22Rv1 (cell line): ENCODE measurements around the gene BICRA.

Experiments
- H3K27ac ChIP-seq: fragments of 450-650 bp; 2 replicates; pipeline ENCODE4 v1.5.1; 2017
- ZFX ChIP-seq: fragments of 450-650 bp; IDR thresholded peaks from 2 replicates; pipeline ENCODE4 v1.6.1; 2017; ENCODE audit warnings: antibody characterized with exemption, borderline replicate concordance
- TF ChIP-seq, protein P1 (sequence below): fragments of 450-650 bp; IDR thresholded peaks from 2 replicates; pipeline ENCODE4 v1.5.1; 2017; ENCODE audit warnings: mild to moderate bottlenecking

Gene BICRA

DNA sequence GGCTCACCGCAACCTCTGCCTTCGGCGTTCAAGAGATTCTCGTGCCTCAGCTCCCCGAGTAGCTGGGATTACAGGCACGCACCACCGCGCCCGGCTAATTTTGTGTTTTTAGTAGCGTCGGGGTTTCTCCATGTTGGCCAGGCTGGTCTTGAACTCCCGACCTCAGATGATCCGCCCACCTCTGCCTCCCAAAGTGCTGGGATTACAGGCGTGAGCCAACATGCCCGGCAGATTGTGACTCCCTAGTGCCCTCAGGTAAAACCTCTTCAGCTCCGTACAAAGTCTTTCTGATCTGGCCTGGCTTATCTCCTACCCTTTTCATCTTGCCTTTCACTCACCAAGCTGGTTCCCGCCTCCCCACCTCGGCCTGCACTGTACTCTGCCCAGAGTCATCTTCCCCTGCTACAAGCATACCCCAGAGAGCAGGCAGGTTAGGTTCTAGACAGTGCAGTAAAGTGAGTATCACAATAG lies 15.0 kb downstream of the BICRA start:
- TF ChIP-seq ZFX, result no peak
- TF ChIP-seq, protein P1, sequence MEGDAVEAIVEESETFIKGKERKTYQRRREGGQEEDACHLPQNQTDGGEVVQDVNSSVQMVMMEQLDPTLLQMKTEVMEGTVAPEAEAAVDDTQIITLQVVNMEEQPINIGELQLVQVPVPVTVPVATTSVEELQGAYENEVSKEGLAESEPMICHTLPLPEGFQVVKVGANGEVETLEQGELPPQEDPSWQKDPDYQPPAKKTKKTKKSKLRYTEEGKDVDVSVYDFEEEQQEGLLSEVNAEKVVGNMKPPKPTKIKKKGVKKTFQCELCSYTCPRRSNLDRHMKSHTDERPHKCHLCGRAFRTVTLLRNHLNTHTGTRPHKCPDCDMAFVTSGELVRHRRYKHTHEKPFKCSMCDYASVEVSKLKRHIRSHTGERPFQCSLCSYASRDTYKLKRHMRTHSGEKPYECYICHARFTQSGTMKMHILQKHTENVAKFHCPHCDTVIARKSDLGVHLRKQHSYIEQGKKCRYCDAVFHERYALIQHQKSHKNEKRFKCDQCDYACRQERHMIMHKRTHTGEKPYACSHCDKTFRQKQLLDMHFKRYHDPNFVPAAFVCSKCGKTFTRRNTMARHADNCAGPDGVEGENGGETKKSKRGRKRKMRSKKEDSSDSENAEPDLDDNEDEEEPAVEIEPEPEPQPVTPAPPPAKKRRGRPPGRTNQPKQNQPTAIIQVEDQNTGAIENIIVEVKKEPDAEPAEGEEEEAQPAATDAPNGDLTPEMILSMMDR, result no peak
- H3K27ac ChIP-seq, result 0 out of 2 replicates have a peak overlapping the region, but pooled peaks have one; percentile 18

DNA sequence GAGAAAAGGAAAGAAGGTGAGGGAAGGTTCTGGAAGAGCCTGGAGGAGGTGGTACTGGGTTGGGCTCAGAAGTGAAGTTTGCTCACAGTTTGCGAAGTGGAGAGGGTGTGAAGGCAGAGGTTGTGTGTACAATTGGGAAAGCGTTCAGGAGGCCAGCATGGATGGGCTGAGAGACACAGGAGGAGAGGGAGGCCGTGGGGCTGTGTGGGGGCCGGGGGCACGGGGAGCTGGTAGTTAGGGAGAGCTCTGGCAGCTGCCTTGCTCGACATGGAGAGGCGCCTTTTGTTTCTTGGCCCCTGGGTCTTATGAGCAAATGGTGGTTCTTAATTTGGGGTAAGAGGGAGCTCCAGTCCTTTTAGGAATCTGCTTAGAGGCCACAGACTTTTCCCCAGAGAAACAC lies 16.7 kb downstream of the BICRA start:
- no peak overlapping the region for H3K27ac ChIP-seq
- TF ChIP-seq, protein P1, result no peak
- no peak for TF ChIP-seq ZFX

DNA sequence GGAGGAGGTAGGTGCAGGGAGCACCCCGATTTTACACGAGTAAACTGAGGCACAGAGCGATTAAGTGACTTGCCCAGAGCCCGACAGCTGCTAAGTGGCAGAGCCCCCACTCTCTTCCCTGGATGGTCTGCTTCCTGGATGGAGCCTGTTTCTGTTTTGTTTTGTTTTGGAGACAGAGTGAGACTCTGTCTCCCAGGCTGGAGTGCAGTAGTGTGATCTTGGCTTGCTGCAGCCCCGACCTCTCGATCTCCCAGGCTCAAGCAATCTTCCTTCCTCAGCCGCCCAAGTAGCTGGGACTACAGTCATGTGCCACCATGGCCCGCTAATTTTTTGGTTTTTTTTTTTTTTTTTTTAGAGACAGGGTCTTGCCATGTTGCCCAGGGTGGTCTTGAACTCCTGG lies 17.3 kb downstream of the BICRA start:
- no peak overlapping the region for H3K27ac ChIP-seq
- TF ChIP-seq ZFX, result no peak
- TF ChIP-seq, protein P1, result no peak

DNA sequence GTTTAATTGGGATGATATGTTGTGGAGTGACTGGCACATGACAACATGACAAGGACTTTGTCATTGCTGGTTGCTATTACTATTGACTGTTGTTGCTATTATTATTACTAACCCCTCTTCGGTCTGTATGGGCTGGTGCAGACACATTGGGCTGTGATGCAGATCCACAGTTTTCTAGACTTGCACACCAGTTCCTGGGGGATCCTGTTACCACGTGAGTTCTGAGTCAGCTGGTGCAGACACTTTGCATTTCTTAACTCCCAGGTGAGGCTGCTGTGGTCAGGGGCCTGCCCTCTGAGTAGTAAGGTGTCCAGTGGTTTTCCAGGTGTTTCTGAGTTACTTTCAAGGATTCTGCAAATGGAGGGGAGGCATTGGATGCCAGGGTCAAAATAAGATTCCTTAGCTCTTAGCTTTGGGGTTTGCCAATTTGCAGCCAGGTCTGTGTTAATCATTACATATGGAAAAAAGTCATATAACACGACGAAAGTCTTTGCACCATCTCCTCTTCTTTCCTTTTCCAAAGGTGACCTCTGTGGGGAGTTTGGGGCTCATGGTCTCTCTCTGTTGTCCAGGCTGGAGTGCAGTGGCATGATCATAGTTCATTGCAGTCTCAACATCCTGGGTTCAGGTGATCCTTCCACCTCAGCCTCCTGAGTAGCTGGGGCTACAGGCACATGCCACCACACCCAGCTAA lies 19.3 kb downstream of the BICRA start:
- H3K27ac ChIP-seq, result no peak overlapping the region
- no peak for TF ChIP-seq ZFX
- TF ChIP-seq, protein P1, result no peak

DNA sequence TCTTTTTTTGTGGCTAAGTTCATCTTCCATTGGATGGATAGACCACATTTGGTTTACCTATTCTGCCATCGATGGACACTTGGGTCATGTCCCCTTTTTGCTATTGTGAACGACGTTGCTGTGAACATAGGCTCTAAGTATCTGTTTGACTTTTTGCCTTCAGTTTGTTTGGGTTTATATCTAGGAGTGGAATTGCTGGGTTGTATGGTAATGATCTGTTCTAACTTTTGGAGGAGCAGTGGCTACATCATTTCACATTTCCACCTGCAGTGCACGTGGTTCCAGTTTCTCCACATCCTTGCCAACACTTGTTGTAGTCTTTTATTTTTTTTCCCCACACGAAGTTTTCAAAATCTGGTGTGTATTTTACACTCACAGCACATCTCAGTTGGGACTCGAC lies 21.7 kb downstream of the BICRA start:
- no peak overlapping the region for H3K27ac ChIP-seq
- TF ChIP-seq, protein P1, result no peak
- no peak for TF ChIP-seq ZFX

DNA sequence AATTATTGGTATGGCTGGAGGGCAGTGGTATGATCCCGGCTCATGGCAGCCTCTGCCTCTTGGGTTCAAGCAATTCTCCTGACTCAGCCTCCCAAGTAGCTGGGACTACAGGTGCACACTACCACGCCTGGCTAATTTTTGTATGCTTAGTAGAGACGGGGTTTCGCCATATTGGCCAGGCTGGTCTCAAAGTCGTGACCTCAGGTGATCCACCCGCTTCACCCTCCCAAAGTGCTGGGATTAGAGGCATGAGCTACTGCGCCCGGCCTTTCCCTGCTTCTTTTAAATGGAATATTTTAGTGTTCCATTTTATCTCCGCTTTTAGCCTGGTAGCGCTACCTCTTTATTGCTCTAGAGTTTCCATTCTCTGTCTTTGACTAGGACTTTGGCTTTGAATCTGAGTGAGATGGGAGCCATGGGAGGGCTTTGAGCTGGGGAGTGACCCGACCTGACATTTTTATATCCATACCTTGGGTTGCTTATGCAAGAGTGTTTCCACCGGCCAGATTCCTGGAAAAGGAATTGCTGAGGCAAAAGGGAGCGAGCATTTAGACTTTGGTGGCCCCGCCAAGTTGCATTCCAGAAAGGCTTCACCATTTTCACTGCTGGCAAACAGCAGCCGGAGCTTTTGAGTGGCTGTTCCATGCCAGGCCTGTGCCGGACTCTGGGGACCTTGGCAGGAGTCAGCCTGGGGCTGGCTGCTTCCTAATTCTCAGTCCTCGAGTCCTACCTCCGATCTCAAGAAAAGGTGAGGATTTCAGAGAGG lies 22.9 kb downstream of the BICRA start:
- H3K27ac ChIP-seq, result no peak overlapping the region
- TF ChIP-seq, protein P1, result no peak
- TF ChIP-seq ZFX, result no peak

DNA sequence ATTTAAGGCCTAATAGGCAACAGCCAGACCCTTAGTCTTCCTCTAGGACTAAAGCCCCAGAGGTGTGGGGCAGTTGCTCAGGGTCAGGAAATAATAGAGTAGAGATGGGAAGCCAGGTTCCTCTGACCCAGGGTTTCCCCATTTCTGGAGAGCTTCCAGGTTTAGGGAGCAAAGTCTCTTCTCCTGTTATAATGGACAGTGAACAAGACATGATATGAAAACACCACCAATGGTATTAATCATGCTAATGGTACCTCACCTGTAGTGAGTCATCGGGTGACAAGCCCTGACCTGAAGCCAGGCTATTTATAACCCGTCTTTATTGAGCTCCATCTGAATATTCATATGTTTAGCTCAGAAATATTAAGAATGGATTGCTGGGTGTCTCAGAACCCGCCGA lies 24.6 kb downstream of the BICRA start:
- peak overlapping the region; percentile 51 for H3K27ac ChIP-seq
- TF ChIP-seq, protein P1, result no peak
